ENCODE results near the gene SETBP1.

The SETBP1 gene

GRCh38 chr18:44731530-44732237 lies 51.0 kb downstream of the SETBP1 start:
- DNase-seq (ENCODE audit: low spot score) = peak; percentile 75

- no peak for DNase-seq (ENCODE audit: low spot score)
Observed at GRCh38 chr18:44732238-44732563, 51.5 kb downstream of the SETBP1 start.

- no peak for DNase-seq (ENCODE audit: low spot score)
Observed at GRCh38 chr18:44732599-44732998, 51.9 kb downstream of the SETBP1 start.

- DNase-seq (ENCODE audit: low spot score) = peak; percentile 22
Observed at GRCh38 chr18:44733069-44733753, 52.5 kb downstream of the SETBP1 start.

- DNase-seq (ENCODE audit: low spot score) = no peak
Observed at GRCh38 chr18:44733754-44734465, 53.2 kb downstream of the SETBP1 start.

- DNase-seq (ENCODE audit: low spot score) = no peak
Observed at GRCh38 chr18:44735096-44735495, 54.4 kb downstream of the SETBP1 start.

- no peak for DNase-seq (ENCODE audit: low spot score)
Observed at GRCh38 chr18:44736664-44737380, 56.1 kb downstream of the SETBP1 start.

- no peak for DNase-seq (ENCODE audit: low spot score)
Observed at GRCh38 chr18:44737623-44738022, 56.9 kb downstream of the SETBP1 start.

- no peak for DNase-seq (ENCODE audit: low spot score)
Observed at GRCh38 chr18:44740000-44740399, 59.3 kb downstream of the SETBP1 start.

GRCh38 chr18:44741085-44741484 lies 60.4 kb downstream of the SETBP1 start:
- no peak for DNase-seq (ENCODE audit: low spot score)

GRCh38 chr18:44741511-44741910 lies 60.8 kb downstream of the SETBP1 start:
- DNase-seq (ENCODE audit: low spot score) = no peak

- no peak for DNase-seq (ENCODE audit: low spot score)
Observed at GRCh38 chr18:44742126-44742525, 61.4 kb downstream of the SETBP1 start.

GRCh38 chr18:44742718-44743311 lies 62.1 kb downstream of the SETBP1 start:
- DNase-seq (ENCODE audit: low spot score) = peak; percentile 38

GRCh38 chr18:44743631-44744030 lies 62.9 kb downstream of the SETBP1 start:
- no peak for DNase-seq (ENCODE audit: low spot score)

GRCh38 chr18:44744161-44745121 lies 63.8 kb downstream of the SETBP1 start:
- peak; percentile 86 for DNase-seq (ENCODE audit: low spot score)

GRCh38 chr18:44747157-44747556 lies 66.5 kb downstream of the SETBP1 start:
- no peak for DNase-seq (ENCODE audit: low spot score)

GRCh38 chr18:44748582-44748981 lies 67.9 kb downstream of the SETBP1 start:
- no peak for DNase-seq (ENCODE audit: low spot score)

- no peak for DNase-seq (ENCODE audit: low spot score)
Observed at GRCh38 chr18:44750774-44751173, 70.1 kb downstream of the SETBP1 start.

GRCh38 chr18:44754567-44754966 lies 73.9 kb downstream of the SETBP1 start:
- no peak for DNase-seq (ENCODE audit: low spot score)

- no peak for DNase-seq (ENCODE audit: low spot score)
Observed at GRCh38 chr18:44758861-44759631, 78.4 kb downstream of the SETBP1 start.

All from SK-N-DZ (cell line).